Natural killer cell treated with Interleukin-12 subunit alpha and Interleukin-12 subunit beta and Interleukin-15 and Interleukin-18, amount 100 ng/mL, for 72 hours (primary cell): ENCODE results near the gene RNU2-63P. TPM values are rescaled to one million over a fixed set of nuclear protein-coding genes. Genes with fewer than 3 reads are reported as not detected.
"Not testable (repeated sequence)": the region's sequence is repeated elsewhere in the genome, so short reads cannot be mapped to it uniquely, and the experiment has no call there.

Experiments
- ATAC-seq, 2 donors: fragments of 150-1000 bp; cut with Tn5 transposase in 1 of 2; sonication (Bioruptor Pico), chemical (Tn5 transposase) in 1 of 2; 2 replicates each; pipeline ENCODE4 v1.10.0; 2021
- DNase-seq: peaks from one replicate; pipeline ENCODE4 v3.0.0; 2022; ENCODE audit warnings: low spot score
- H3K27ac Mint-ChIP-seq, 2 donors: 1 replicate in 1 of 2; 2 replicates in 1 of 2; pipeline ENCODE4 v1.8.0; 2022; ENCODE audit warnings: mixed read lengths in 2 of 2, mild to moderate bottlenecking in 1 of 2, moderate library complexity in 1 of 2
- H3K27me3 Mint-ChIP-seq, 2 donors: 1 replicate in 1 of 2; 2 replicates in 1 of 2; pipeline ENCODE4 v1.8.0; 2022; ENCODE audit warnings: mixed read lengths in 2 of 2
- H3K36me3 Mint-ChIP-seq: one replicate; pipeline ENCODE4 v1.8.0; 2022; ENCODE audit warnings: mixed read lengths
- H3K4me1 Mint-ChIP-seq, 2 donors: 1 replicate in 1 of 2; 2 replicates in 1 of 2; pipeline ENCODE4 v1.8.0; 2022; ENCODE audit warnings: low read depth in 2 of 2, mixed read lengths in 2 of 2, mild to moderate bottlenecking in 1 of 2
- H3K4me3 Mint-ChIP-seq: one replicate; pipeline ENCODE4 v1.8.0; 2022; ENCODE audit warnings: mixed read lengths
- H3K9me3 Mint-ChIP-seq: 2 replicates; pipeline ENCODE4 v1.8.0; 2022; ENCODE audit warnings: mixed read lengths
- total RNA-seq, 2 donors: library from RNA; stranded (reverse); gene quantifications; one replicate each; pipeline ENCODE4 v1.2.3, GENCODE V29; 2022

RNU2-63P gene
- total RNA-seq, 2 donors from 2014 or later, result 13.9 to 39.8 TPM

GRCh38 chr2:88048541-88048940 is 32.2 kb upstream of the RNU2-63P start:
- Mint-ChIP-seq H3K4me3 (no peak overlapping the region), H3K36me3 (peaks cover 7% of the 10 kb centered on the region), H3K9me3 (no peaks in the 10 kb centered on the region), H3K27me3 (no peaks in the 10 kb centered on the region), H3K27ac (no peak overlapping the region), H3K4me1 (peaks cover 7 to 21% of the 10 kb centered on the region in 2 donors)
- DNase-seq (no peak), ATAC-seq (no peak)

- peaks cover 12 to 25% of the 10 kb centered on the region in 2 donors for H3K4me1 Mint-ChIP-seq
- H3K4me3 Mint-ChIP-seq, H3K9me3 Mint-ChIP-seq, DNase-seq, H3K36me3 Mint-ChIP-seq, ATAC-seq, H3K27me3 Mint-ChIP-seq, H3K27ac Mint-ChIP-seq: not testable (repeated sequence)
Measured at GRCh38 chr2:88045561-88045960, 29.2 kb upstream of the RNU2-63P start.

GRCh38 chr2:88042476-88042875 is 26.1 kb upstream of the RNU2-63P start:
- Mint-ChIP-seq H3K4me3 (no peak overlapping the region), H3K9me3 (no peaks in the 10 kb centered on the region), H3K27ac (peak overlapping the region in 1 of 2 donors; percentile 17), H3K4me1 (peaks cover 21 to 30% of the 10 kb centered on the region in 2 donors), H3K36me3 (peaks cover 4% of the 10 kb centered on the region), H3K27me3 (no peaks in the 10 kb centered on the region)
- DNase-seq, result no peak
- no peak for ATAC-seq

- Mint-ChIP-seq H3K27ac (peak overlapping the region in 1 of 2 donors; percentile 6), H3K9me3 (no peaks in the 10 kb centered on the region), H3K4me1 (peaks cover 26 to 28% of the 10 kb centered on the region in 2 donors), H3K36me3 (peaks cover 8% of the 10 kb centered on the region), H3K27me3 (no peaks in the 10 kb centered on the region), H3K4me3 (no peak overlapping the region)
- DNase-seq, result no peak
- ATAC-seq, result no peak
Measured at GRCh38 chr2:88038263-88039105, 22.1 kb upstream of the RNU2-63P start.

- ATAC-seq (no peak), DNase-seq (no peak)
- Mint-ChIP-seq H3K9me3 (no peaks in the 10 kb centered on the region), H3K4me1 (peaks cover 20% of the 10 kb centered on the region in 2 donors), H3K27me3 (no peaks in the 10 kb centered on the region), H3K4me3 (no peak overlapping the region), H3K27ac (no peak overlapping the region), H3K36me3 (peaks cover 10% of the 10 kb centered on the region)
Measured at GRCh38 chr2:88036606-88037005, 20.3 kb upstream of the RNU2-63P start.

GRCh38 chr2:88036182-88036581 is 19.8 kb upstream of the RNU2-63P start:
- Mint-ChIP-seq H3K27me3 (no peaks in the 10 kb centered on the region), H3K27ac (no peak overlapping the region)

GRCh38 chr2:88032070-88032702 is 15.8 kb upstream of the RNU2-63P start:
- DNase-seq (no peak), ATAC-seq (no peak)
- Mint-ChIP-seq H3K27me3 (no peaks in the 10 kb centered on the region), H3K36me3 (peaks cover 23% of the 10 kb centered on the region), H3K4me3 (no peak overlapping the region), H3K4me1 (peaks cover 10 to 14% of the 10 kb centered on the region in 2 donors), H3K27ac (no peak overlapping the region), H3K9me3 (no peaks in the 10 kb centered on the region)

More at GRCh38 chr2:88036182-88036581, 19.8 kb upstream of the RNU2-63P start:
- ATAC-seq (no peak), DNase-seq (no peak)
- H3K36me3 Mint-ChIP-seq, result peaks cover 10% of the 10 kb centered on the region
- H3K9me3 Mint-ChIP-seq, result no peaks in the 10 kb centered on the region
- no peak overlapping the region for H3K4me3 Mint-ChIP-seq
- peaks cover 20% of the 10 kb centered on the region in 2 donors for H3K4me1 Mint-ChIP-seq

- Mint-ChIP-seq H3K4me1 (peaks cover 5 to 7% of the 10 kb centered on the region in 2 donors), H3K27me3 (no peaks in the 10 kb centered on the region), H3K36me3 (peaks cover 19% of the 10 kb centered on the region), H3K27ac (peak overlapping the region in 1 of 2 donors; percentile 49), H3K4me3 (no peak overlapping the region), H3K9me3 (no peaks in the 10 kb centered on the region)
- DNase-seq (no peak), ATAC-seq (no peak)
Measured at GRCh38 chr2:88028931-88029330, 12.6 kb upstream of the RNU2-63P start.

GRCh38 chr2:88027697-88028389 is 11.5 kb upstream of the RNU2-63P start:
- no peak overlapping the region for H3K4me3 Mint-ChIP-seq
- H3K36me3 Mint-ChIP-seq, result peaks cover 19% of the 10 kb centered on the region
- DNase-seq, result no peak
- ATAC-seq, result no peak
- H3K4me1 Mint-ChIP-seq, result peaks cover 5 to 7% of the 10 kb centered on the region in 2 donors
- no peaks in the 10 kb centered on the region for H3K9me3 Mint-ChIP-seq
- no peaks in the 10 kb centered on the region for H3K27me3 Mint-ChIP-seq
- H3K27ac Mint-ChIP-seq, result peak overlapping the region; percentile 1 to 49

- Mint-ChIP-seq H3K36me3 (peaks cover 14% of the 10 kb centered on the region), H3K27ac (no peak overlapping the region), H3K9me3 (no peaks in the 10 kb centered on the region), H3K4me3 (no peak overlapping the region), H3K4me1 (peaks cover 5 to 7% of the 10 kb centered on the region in 2 donors), H3K27me3 (no peaks in the 10 kb centered on the region)
- DNase-seq (no peak), ATAC-seq (no peak)
Measured at GRCh38 chr2:88024509-88024908, 8.2 kb upstream of the RNU2-63P start.

- H3K36me3 Mint-ChIP-seq, result peaks cover under 1% of the 10 kb centered on the region
- no peak for ATAC-seq
- H3K9me3 Mint-ChIP-seq, result no peaks in the 10 kb centered on the region
- no peaks in the 10 kb centered on the region for H3K27me3 Mint-ChIP-seq
- DNase-seq, result no peak
- no peak overlapping the region for H3K27ac Mint-ChIP-seq
- no peak overlapping the region for H3K4me3 Mint-ChIP-seq
- H3K4me1 Mint-ChIP-seq, result peaks cover 0 to 2% of the 10 kb centered on the region in 2 donors
Measured at GRCh38 chr2:88022669-88022921, 6.2 kb upstream of the RNU2-63P start.

GRCh38 chr2:88019985-88020384 is 3.6 kb upstream of the RNU2-63P start:
- H3K4me3 Mint-ChIP-seq, result no peak overlapping the region
- no peaks in the 10 kb centered on the region for H3K36me3 Mint-ChIP-seq
- DNase-seq, result no peak

GRCh38 chr2:88018909-88019308 is 2.6 kb upstream of the RNU2-63P start:
- no peak overlapping the region for H3K27ac Mint-ChIP-seq
- peaks cover 8 to 14% of the 10 kb centered on the region in 2 donors for H3K4me1 Mint-ChIP-seq
- DNase-seq, result no peak
- H3K4me3 Mint-ChIP-seq, result no peak overlapping the region
- no peak for ATAC-seq
- no peaks in the 10 kb centered on the region for H3K9me3 Mint-ChIP-seq
- H3K36me3 Mint-ChIP-seq, result no peaks in the 10 kb centered on the region
- H3K27me3 Mint-ChIP-seq, result no peaks in the 10 kb centered on the region

More at GRCh38 chr2:88019985-88020384, 3.6 kb upstream of the RNU2-63P start:
- no peaks in the 10 kb centered on the region for H3K9me3 Mint-ChIP-seq
- ATAC-seq, result no peak
- peaks cover 8 to 14% of the 10 kb centered on the region in 2 donors for H3K4me1 Mint-ChIP-seq
- no peaks in the 10 kb centered on the region for H3K27me3 Mint-ChIP-seq
- no peak overlapping the region for H3K27ac Mint-ChIP-seq
